GM20000 (cell line): Measurements from ENCODE around the gene CD151.

Experiments
- DNase-seq: peaks from one replicate; pipeline ENCODE4 v3.0.0; 2012; ENCODE audit warnings: low spot score
- CTCF ChIP-seq: IDR thresholded peaks from 2 replicates; pipeline ENCODE4 v1.5.1; 2012; ENCODE audit warnings: mild to moderate bottlenecking, control low read depth; ENCODE audit errors: extremely low read depth, missing control alignments

Gene CD151

DNA sequence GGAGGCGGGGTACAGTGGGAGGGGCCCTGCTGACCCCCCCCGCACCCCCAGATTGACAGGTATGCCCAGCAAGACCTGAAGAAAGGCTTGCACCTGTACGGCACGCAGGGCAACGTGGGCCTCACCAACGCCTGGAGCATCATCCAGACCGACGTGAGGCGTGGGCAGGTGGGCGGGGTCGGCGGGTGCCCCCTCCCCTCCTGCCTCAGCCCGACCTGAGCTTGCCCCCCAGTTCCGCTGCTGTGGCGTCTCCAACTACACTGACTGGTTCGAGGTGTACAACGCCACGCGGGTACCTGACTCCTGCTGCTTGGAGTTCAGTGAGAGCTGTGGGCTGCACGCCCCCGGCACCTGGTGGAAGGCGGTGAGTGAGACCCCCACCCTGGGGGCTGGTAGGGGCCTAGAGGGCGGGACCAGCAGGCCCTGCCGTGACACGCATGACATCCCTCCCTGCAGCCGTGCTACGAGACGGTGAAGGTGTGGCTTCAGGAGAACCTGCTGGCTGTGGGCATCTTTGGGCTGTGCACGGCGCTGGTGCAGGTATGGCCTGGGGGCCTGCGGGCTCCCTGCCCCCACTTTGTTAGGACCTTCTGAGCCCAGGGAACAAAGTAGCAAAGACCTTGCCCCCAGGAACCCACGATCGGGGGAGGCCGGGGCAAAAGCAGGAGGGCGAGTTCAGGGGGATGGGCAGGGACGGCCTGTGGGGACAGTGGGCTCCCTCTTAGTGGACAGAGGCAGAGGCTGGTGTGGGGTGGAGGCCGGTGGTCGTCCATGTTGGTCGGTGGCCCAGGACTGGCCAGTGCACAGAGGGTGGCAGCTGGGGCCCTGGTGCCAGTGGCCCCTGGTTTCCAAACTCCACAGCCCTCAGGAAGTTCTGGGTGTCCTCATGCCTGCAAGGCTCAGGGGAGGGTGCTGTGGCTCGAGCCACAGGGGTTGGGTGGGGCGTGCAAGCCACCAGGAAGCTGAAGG is 33.0 kb downstream of the CD151 start:
- DNase-seq = no peak
- no peak for TF ChIP-seq CTCF

- no peak for DNase-seq
- no peak for TF ChIP-seq CTCF
These were observed 33.7 kb downstream of the CD151 start for GRCh38 chr11:866481-866880.

DNA sequence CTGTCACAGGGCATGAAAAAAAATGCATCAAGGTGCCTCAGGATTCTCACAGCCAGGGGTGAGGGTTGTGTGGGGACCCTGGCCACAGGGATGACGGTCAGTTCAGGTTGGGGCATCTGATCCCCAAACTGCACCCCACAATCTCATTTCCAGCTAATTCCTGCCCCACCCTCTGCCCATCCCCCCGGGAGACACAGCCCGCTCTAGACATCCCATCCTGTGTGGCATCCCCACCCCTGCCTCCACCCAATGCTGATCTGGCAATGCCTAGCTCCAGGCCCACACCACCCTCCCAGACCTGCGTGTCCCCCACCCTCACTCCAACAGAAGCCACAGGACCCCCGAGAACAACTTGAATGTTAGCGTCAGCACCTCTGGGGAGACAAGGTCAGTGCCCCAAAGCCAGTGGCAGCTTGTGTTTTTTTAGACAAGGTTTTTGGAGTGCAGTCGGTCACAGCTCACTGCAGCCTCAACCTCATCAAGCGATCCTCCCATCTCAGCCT is 35.2 kb downstream of the CD151 start:
- no peak for DNase-seq
- TF ChIP-seq CTCF = no peak

DNA sequence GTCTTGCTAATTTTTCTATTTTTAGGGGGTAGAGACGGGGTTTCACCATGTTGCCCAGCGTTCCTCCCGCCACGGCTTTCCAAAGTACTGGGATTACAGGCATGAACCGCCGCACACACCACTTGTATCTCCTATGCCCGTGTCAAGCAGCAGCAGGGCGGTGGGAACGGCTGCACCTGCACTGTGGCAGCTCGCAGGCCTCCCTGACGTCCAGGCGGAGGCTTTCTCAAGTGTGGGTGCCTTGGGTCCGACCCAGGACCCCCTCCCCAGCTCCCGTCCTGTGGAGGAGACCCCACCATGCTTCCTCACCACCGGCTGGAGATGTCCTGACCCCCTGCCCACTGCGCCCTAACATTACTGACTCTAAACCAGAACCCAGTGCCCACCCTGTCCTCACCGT is 35.6 kb downstream of the CD151 start:
- DNase-seq = no peak
- TF ChIP-seq CTCF = no peak

- DNase-seq = no peak
- no peak for TF ChIP-seq CTCF
These were observed 36.0 kb downstream of the CD151 start for GRCh38 chr11:868802-869201.

- DNase-seq = no peak
- no peak for TF ChIP-seq CTCF
These were observed 36.8 kb downstream of the CD151 start for GRCh38 chr11:869399-870126.

DNA sequence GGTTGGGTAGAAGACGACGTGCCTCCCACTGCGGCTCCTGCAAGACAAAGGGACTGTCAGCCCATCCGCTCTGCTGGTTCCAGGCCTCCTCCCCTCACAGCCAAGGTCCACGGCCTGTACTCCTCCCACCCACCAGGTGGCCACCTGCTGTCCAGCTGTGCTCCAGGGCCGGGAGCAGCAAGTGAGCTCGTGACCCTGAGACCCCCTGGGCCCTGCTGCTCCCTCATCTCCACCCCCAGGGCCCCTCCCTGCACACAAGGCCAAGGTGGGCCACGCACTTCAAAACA is 37.3 kb downstream of the CD151 start:
- no peak for DNase-seq

More for the DNA sequence above, 37.3 kb downstream of the CD151 start:
- TF ChIP-seq CTCF = no peak
